ENCODE results near the gene ATXN1. TPM values are rescaled to one million over a fixed set of nuclear protein-coding genes. Genes with fewer than 3 reads are reported as not detected.

Gene ATXN1
- total RNA-seq, 4 donors from 2014 or later: 16.3 to 52.2 (median 25.7) TPM

GRCh38 chr6:16521528-16521927, 239.7 kb downstream of the ATXN1 start:
- no peak overlapping the region for H3K4me3 ChIP-seq (ENCODE audit: low read depth, poor library complexity, severe bottlenecking)
- TF ChIP-seq POLR2A (IDR thresholded peaks at IDR 0.05): no peak
- TF ChIP-seq, protein P1, sequence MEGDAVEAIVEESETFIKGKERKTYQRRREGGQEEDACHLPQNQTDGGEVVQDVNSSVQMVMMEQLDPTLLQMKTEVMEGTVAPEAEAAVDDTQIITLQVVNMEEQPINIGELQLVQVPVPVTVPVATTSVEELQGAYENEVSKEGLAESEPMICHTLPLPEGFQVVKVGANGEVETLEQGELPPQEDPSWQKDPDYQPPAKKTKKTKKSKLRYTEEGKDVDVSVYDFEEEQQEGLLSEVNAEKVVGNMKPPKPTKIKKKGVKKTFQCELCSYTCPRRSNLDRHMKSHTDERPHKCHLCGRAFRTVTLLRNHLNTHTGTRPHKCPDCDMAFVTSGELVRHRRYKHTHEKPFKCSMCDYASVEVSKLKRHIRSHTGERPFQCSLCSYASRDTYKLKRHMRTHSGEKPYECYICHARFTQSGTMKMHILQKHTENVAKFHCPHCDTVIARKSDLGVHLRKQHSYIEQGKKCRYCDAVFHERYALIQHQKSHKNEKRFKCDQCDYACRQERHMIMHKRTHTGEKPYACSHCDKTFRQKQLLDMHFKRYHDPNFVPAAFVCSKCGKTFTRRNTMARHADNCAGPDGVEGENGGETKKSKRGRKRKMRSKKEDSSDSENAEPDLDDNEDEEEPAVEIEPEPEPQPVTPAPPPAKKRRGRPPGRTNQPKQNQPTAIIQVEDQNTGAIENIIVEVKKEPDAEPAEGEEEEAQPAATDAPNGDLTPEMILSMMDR (IDR thresholded peaks at IDR 0.05): no peak
- no peak for DNase-seq (ENCODE audit: low spot score in 2 of 2)
- intact Hi-C loops (cut with DNase I; ENCODE audit: low total_unique reads): no loop called here
- 93 to 94% methylated on average over 7 of the region's 7 CpGs for WGBS, 2 donors

DNA sequence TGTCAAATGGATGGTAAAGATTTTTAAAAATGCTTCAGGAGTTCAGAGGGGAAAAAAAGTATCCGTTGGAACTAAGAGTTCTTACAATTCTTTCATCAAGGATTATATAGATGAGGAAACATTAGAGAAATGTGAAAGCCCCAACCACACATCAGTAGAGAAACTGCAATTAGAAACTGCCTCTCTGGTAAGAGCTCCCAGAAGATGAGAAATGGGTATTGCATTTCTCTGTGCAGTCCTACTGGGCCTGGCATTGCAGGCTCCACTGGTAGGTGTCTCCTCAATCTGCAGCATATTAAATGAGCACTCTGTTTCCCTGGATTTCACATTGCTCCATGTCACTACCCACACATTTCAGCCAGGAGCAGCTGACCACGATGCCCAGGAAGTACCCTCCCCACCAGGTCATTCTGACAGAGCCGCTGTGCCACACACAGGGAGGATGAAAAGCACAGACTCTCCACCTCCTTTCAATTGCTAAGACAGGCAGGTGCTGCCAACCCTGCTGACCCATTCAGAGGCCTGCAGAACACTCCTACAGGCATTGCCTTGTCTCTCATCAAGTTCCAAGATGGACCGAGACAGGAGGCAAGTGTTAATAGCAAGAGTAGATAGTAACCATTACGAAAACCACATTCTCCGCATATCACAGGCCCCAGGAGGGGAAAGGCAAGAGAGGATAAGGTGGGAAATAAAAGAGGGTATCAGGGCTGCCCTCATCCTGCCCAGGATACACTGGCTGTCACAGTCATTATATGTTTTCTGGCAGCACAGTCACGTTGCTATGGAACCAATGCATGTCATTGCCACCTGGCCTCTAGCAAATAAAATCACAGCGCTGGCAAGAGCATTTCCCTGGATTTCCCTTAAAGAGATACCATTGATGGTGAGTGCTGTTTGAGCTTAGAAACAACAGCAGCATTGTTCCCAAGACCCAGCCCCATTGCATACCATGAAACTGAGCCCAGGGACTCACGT, 241.7 kb downstream of the ATXN1 start:
- no peak for DNase-seq (ENCODE audit: low spot score in 2 of 2)
- intact Hi-C loops (cut with DNase I; ENCODE audit: low total_unique reads): loop anchor here (10.0 kb wide), 1 partner anchor 245 kb away; the partner anchor contains the start of gene ATXN1

DNA sequence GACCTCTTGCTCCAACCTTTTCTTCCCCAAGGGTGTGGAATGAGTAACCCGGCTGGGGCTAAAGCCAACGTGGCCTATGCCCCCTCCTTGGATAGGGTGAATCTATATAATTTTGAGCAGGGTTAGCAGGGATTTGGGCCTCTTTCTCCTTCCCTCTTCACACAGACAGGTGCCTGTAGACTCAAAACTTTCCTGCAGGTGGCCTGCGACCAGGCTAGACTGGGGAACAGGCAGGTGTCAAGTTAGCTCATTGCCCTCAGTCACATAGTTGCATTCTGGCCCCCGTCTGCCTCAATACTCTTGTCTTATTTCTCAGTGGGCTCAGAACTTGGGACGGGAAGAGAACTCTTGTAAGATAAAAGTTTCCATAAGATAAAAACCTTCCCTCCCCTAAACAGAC, 243.0 kb downstream of the ATXN1 start:
- TF ChIP-seq POLR2A (IDR thresholded peaks at IDR 0.05): no peak
- TF ChIP-seq, protein P1 (IDR thresholded peaks at IDR 0.05): no peak
- WGBS, 2 donors: 84 to 87% methylated on average over 5 of the region's 5 CpGs
- no peak for DNase-seq (ENCODE audit: low spot score in 2 of 2)
- intact Hi-C loops (cut with DNase I; ENCODE audit: low total_unique reads): loop anchor here (10.0 kb wide), 1 partner anchor 247 kb away; the partner anchor contains the start of gene ATXN1
- no peak overlapping the region for H3K4me3 ChIP-seq (ENCODE audit: low read depth, poor library complexity, severe bottlenecking)

More for the DNA sequence above, 241.7 kb downstream of the ATXN1 start:
- 72 to 78% methylated on average over 9 of the region's 9 CpGs for WGBS, 2 donors
- no peak for TF ChIP-seq POLR2A (IDR thresholded peaks at IDR 0.05)
- TF ChIP-seq, protein P1 (IDR thresholded peaks at IDR 0.05): no peak
- no peak overlapping the region for H3K4me3 ChIP-seq (ENCODE audit: low read depth, poor library complexity, severe bottlenecking)

DNA sequence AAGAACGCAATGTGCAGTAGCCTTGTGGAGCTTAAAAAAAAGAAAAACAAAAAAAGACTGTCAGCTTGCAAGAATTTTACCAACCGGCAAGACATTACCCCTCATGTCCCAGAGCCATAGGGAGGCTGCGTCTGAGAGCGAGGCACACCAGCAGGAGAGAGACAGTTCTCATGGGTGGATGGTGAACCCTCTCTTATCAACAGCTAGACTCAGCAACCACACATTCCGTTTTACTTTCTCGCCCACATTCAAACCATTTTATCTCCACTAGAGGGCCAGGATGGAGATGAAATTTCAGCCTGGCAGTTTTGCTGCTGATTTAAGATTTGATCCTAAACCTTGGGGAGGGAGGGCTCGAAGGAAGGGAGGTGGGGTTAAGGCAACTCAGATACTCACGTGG, 247.0 kb downstream of the ATXN1 start:
- intact Hi-C loops (cut with DNase I; ENCODE audit: low total_unique reads): loop anchor here (10.0 kb wide), 1 partner anchor 251 kb away; the partner anchor contains the start of gene ATXN1
- H3K4me3 ChIP-seq (ENCODE audit: low read depth, poor library complexity, severe bottlenecking): no peak overlapping the region
- DNase-seq (ENCODE audit: low spot score in 2 of 2): no peak
- 44 to 47% methylated on average over 8 of the region's 8 CpGs for WGBS, 2 donors
- TF ChIP-seq, protein P1 (IDR thresholded peaks at IDR 0.05): no peak
- TF ChIP-seq POLR2A (IDR thresholded peaks at IDR 0.05): no peak

DNA sequence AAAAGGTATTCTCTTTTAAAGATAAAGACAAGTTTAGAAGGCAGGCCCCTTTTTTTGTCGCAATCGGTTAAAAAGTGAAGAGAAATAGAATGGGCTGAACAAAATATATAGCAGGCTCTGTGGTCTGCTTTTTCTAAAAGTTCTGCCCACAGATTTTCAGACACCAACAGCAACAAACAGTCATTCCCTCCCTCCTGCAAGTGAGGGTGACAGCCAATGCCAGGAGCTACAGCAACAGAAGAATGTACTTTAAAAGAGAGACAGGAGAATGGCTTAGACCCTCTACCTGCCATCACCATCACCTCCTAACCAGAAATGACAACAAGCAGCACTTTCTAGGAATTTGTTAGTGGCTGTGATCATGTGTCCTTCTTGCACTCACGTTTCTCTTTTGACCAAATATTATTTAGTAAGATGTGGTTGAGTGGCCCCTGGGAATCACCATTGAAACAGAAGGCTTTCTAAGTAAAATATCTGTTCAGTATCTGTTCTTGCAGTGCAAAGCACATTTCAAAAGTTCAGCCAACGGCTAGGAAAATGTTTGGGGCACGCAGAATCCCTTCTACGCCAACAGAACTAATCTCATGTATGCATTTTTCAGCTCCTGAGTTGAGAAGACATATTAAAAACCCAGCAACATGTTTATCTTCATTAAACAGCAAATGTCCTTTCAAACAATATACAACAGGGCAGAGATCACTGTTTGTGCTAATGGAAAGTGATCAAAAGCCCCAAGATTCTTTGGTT, 248.5 kb downstream of the ATXN1 start:
- H3K4me3 ChIP-seq (ENCODE audit: low read depth, poor library complexity, severe bottlenecking): no peak overlapping the region
- no peak for TF ChIP-seq POLR2A (IDR thresholded peaks at IDR 0.05)
- TF ChIP-seq, protein P1 (IDR thresholded peaks at IDR 0.05): no peak
- 80 to 86% methylated on average over 6 of the region's 6 CpGs for WGBS, 2 donors
- no peak for DNase-seq (ENCODE audit: low spot score in 2 of 2)
- intact Hi-C loops (cut with DNase I; ENCODE audit: low total_unique reads): loop anchor here (10.0 kb wide), 1 partner anchor 252 kb away; the partner anchor contains the start of gene ATXN1

Measured in lower leg skin (tissue), 4 donors.